K562 (cell line): ENCODE measurements around the gene HSD17B8. TPM values are rescaled to one million over a fixed set of nuclear protein-coding genes. Genes with fewer than 3 reads are reported as not detected.

Experiments
- E2F6 ChIP-seq, 2 experiments: IDR thresholded peaks; 2 replicates each; pipeline ENCODE4 v1.6.1; 2011; ENCODE audit warnings: borderline replicate concordance in 1 of 2, control low read depth in 1 of 2, low read depth in 1 of 2, low read length in 1 of 2, mild to moderate bottlenecking in 1 of 2, mixed read lengths in 1 of 2, moderate library complexity in 1 of 2; ENCODE audit not compliant: insufficient read depth in 1 of 2, insufficient read length in 1 of 2, poor library complexity in 1 of 2, severe bottlenecking in 1 of 2; ENCODE audit errors: extremely low read depth in 1 of 2
- FIP1L1 ChIP-seq: fragments of 200-400 bp; formaldehyde crosslinking; IDR thresholded peaks from 2 replicates; pipeline ENCODE4 v1.6.1; 2018; ENCODE audit warnings: mild to moderate bottlenecking, low read depth, low read length; ENCODE audit not compliant: poor library complexity, severe bottlenecking
- HDAC1 ChIP-seq, 2 experiments: fragments of 450-650 bp; IDR thresholded peaks; 2 replicates each; pipeline ENCODE4 v1.6.1; 2016 to 2017; ENCODE audit warnings: inconsistent platforms in 1 of 2, mild to moderate bottlenecking in 1 of 2, moderate library complexity in 1 of 2
- L3MBTL2 ChIP-seq: fragments of 450-650 bp; IDR thresholded peaks from 2 replicates; pipeline ENCODE4 v1.6.1; 2016; ENCODE audit warnings: mild to moderate bottlenecking, moderate library complexity
- MYC ChIP-seq, 2 experiments: fragments of 250-450 bp in 1 of 2; sonication (Bioruptor Pico) in 1 of 2; IDR thresholded peaks; 2 replicates each; pipeline versions ENCODE4 v1.5.1 to v1.6.1; 2012 to 2021; ENCODE audit warnings: low read depth in 2 of 2, borderline replicate concordance in 1 of 2, improper control_type of control experiment in 1 of 2, low read length in 1 of 2, mild to moderate bottlenecking in 1 of 2, moderate library complexity in 1 of 2
- NBN ChIP-seq: fragments of 450-650 bp; IDR thresholded peaks from 2 replicates; pipeline ENCODE4 v1.6.1; 2016; ENCODE audit warnings: low read depth, mild to moderate bottlenecking
- POU5F1 ChIP-seq: fragments of 150-350 bp; IDR thresholded peaks from 2 replicates; pipeline ENCODE4 v1.6.1; 2014; ENCODE audit warnings: borderline replicate concordance, low read length, low read depth, mild to moderate bottlenecking; ENCODE audit not compliant: partially characterized antibody
- RAD51 ChIP-seq: fragments of 450-650 bp; IDR thresholded peaks from 2 replicates; pipeline ENCODE4 v1.7.1; 2016; ENCODE audit warnings: low read depth, mild to moderate bottlenecking, borderline replicate concordance
- RB1 ChIP-seq: fragments of 450-650 bp; IDR thresholded peaks from 2 replicates; pipeline ENCODE4 v1.6.1; 2017; ENCODE audit warnings: low read depth, mild to moderate bottlenecking
- RFX5 ChIP-seq: IDR thresholded peaks from 2 replicates; pipeline ENCODE4 v1.6.1; 2011; ENCODE audit warnings: low read depth, mild to moderate bottlenecking, improper control_type of control experiment, low read length
- SMAD4 ChIP-seq: fragments of 250-450 bp; sonication (Bioruptor Pico); conservative IDR thresholded peaks from 2 replicates; pipeline ENCODE4 v1.8.0; 2021; ENCODE audit warnings: inconsistent platforms, mild to moderate bottlenecking, moderate library complexity
- SRF ChIP-seq, 2 experiments: fragments of 250-450, 450-650 bp in 1 of 2; sonication (Bioruptor Pico) in 1 of 2; sonication (generic) in 1 of 2; formaldehyde crosslinking; IDR thresholded peaks; 2 replicates each; pipeline versions ENCODE4 v1.5.0 to v1.5.1; 2020 to 2022; ENCODE audit warnings: mild to moderate bottlenecking in 1 of 2, missing genetic modification reagents in 1 of 2
- TARDBP ChIP-seq: fragments of 450-650 bp; IDR thresholded peaks from 2 replicates; pipeline ENCODE4 v1.6.1; 2016
- TBL1XR1 ChIP-seq, 2 experiments: IDR thresholded peaks; 2 replicates each; pipeline ENCODE4 v1.6.1; 2012; ENCODE audit warnings: improper control_type of control experiment in 2 of 2, low read length in 2 of 2, mild to moderate bottlenecking in 1 of 2
- THAP12 ChIP-seq: fragments of 250-450 bp; sonication (Bioruptor Pico); IDR thresholded peaks from 2 replicates; pipeline ENCODE4 v1.9.0; 2021; ENCODE audit warnings: mild to moderate bottlenecking, inconsistent platforms
- ZNF592 ChIP-seq: fragments of 450-650 bp; IDR thresholded peaks from 2 replicates; pipeline ENCODE4 v1.6.1; 2017; ENCODE audit warnings: antibody characterized with exemption, mild to moderate bottlenecking
- ZNF780A ChIP-seq: fragments of 250-450 bp; sonication (Bioruptor Pico); IDR thresholded peaks from 2 replicates; pipeline ENCODE4 v1.5.0; 2021; ENCODE audit warnings: mild to moderate bottlenecking
- polyA plus RNA-seq, 8 experiments: library from polyadenylated mRNA; depleted of rRNA in 4 of 8; stranded (reverse) in 5 of 8; unstranded in 3 of 8; fragments of >200 nt; fragmentation: Nextera tagmentation in 2 of 8; fragmentation: Illumina TruSeq in 1 of 8; extraction: Ambion mirVana in 2 of 8; extraction: Trizol in 1 of 8; gene quantifications; 2 replicates each; pipeline versions ENCODE4 v1.2.1 to v1.2.3, GENCODE V29; 2011 to 2014; ENCODE audit warnings: inconsistent platforms in 1 of 8, missing spikeins in 1 of 8
- total RNA-seq, 7 experiments: library from RNA; depleted of rRNA in 6 of 7; stranded (reverse); fragments of >200 nt in 6 of 7; fragmentation: Illumina TruSeq in 2 of 7; extraction: Trizol in 2 of 7; gene quantifications; 2 replicates each; pipeline versions ENCODE4 v1.2.1 to v1.2.3, GENCODE V29; 2011 to 2021; ENCODE audit warnings: low replicate concordance in 1 of 7

Gene HSD17B8
- total and polyA plus RNA-seq, 9 of the 15 experiments (the other 6 are each of a cell fraction or from before 2014, with no cell fraction given): 3.7 to 35.2 (median 14.2) TPM

- peak; percentile 29 for TF ChIP-seq POU5F1
- TF ChIP-seq HDAC1 (IDR thresholded peaks at IDR 0.05): peak in 1 of 2 experiments; percentile 57; a peak in 2 of 4 replicates
- no peak for TF ChIP-seq RFX5
- peak in 1 of 2 experiments; percentile 74; a peak in 1 of 4 replicates for TF ChIP-seq SRF (CRISPR knock-in tag; IDR thresholded peaks at IDR 0.05)
- no peak for TF ChIP-seq ZNF780A (CRISPR knock-in tag)
- TF ChIP-seq MYC (IDR thresholded peaks at IDR 0.05; ENCODE audit: low read depth, low read length): peak; percentile 70
- TF ChIP-seq MYC (CRISPR knock-in tag; IDR thresholded peaks at IDR 0.05; ENCODE audit: borderline replicate concordance, low read depth): no peak
- TF ChIP-seq FIP1L1: peak; percentile 56
- peak; percentile 90 for TF ChIP-seq RB1
- TF ChIP-seq SMAD4 (CRISPR knock-in tag): peak; percentile 95
- 0 out of 2 replicates have a peak, but pooled peaks have one; percentile 22 for TF ChIP-seq THAP12 (CRISPR knock-in tag)
- 0 out of 2 replicates have a peak, but pooled peaks have one; percentile 27 for TF ChIP-seq NBN
- TF ChIP-seq ZNF592: no peak
- peak; percentile 12; the same call in 1 of the 2 replicates for TF ChIP-seq RAD51
- no peak for TF ChIP-seq TARDBP
- peak; percentile 85 for TF ChIP-seq L3MBTL2
- no peak for TF ChIP-seq TBL1XR1 (IDR thresholded peaks at IDR 0.05; ENCODE audit: low read length in 2 of 2)
- peak; percentile 57 to 85 for TF ChIP-seq E2F6 (IDR thresholded peaks at IDR 0.05; ENCODE audit: borderline replicate concordance in 1 of 2, extremely low read depth in 1 of 2, insufficient read depth in 1 of 2, insufficient read length in 1 of 2, low read depth in 1 of 2, low read length in 1 of 2, poor library complexity in 1 of 2, severe bottlenecking in 1 of 2)
Observed at GRCh38 chr6:33161354-33162331, 42.8 kb upstream of the HSD17B8 start (continued).
